GM19099 (cell line): ENCODE data around the gene BBS9.

Experiments
- POLR2A ChIP-seq: IDR thresholded peaks from 3 replicates; pipeline ENCODE4 v1.6.1; 2011; ENCODE audit warnings: low read depth; ENCODE audit not compliant: insufficient read length; ENCODE audit errors: extremely low read depth

The BBS9 gene

GRCh38 chr7:33420311-33420940, 291.1 kb downstream of the BBS9 start:
- TF ChIP-seq POLR2A = no peak

- no peak for TF ChIP-seq POLR2A
Measured at GRCh38 chr7:33421429-33421828, 292.1 kb downstream of the BBS9 start.

GRCh38 chr7:33422141-33422540, 292.8 kb downstream of the BBS9 start:
- no peak for TF ChIP-seq POLR2A

GRCh38 chr7:33422825-33423645, 293.7 kb downstream of the BBS9 start:
- no peak for TF ChIP-seq POLR2A

- TF ChIP-seq POLR2A = no peak
Measured at GRCh38 chr7:33423646-33424020, 294.3 kb downstream of the BBS9 start.

GRCh38 chr7:33425395-33425794, 296.0 kb downstream of the BBS9 start:
- TF ChIP-seq POLR2A = no peak

GRCh38 chr7:33425929-33426678, 296.7 kb downstream of the BBS9 start:
- TF ChIP-seq POLR2A = no peak

GRCh38 chr7:33428415-33428814, 299.1 kb downstream of the BBS9 start:
- TF ChIP-seq POLR2A = no peak

GRCh38 chr7:33431543-33431942, 302.2 kb downstream of the BBS9 start:
- TF ChIP-seq POLR2A = no peak

- no peak for TF ChIP-seq POLR2A
Measured at GRCh38 chr7:33432821-33433220, 303.5 kb downstream of the BBS9 start.

GRCh38 chr7:33433357-33433756, 304.0 kb downstream of the BBS9 start:
- TF ChIP-seq POLR2A = no peak

- no peak for TF ChIP-seq POLR2A
Measured at GRCh38 chr7:33444511-33444910, 315.1 kb downstream of the BBS9 start.

GRCh38 chr7:33446551-33446950, 317.2 kb downstream of the BBS9 start:
- TF ChIP-seq POLR2A = no peak

GRCh38 chr7:33448035-33448434, 318.7 kb downstream of the BBS9 start:
- no peak for TF ChIP-seq POLR2A

GRCh38 chr7:33449847-33450246, 320.5 kb downstream of the BBS9 start:
- no peak for TF ChIP-seq POLR2A
